A549 (cell line): ENCODE data around the gene KLHL29.

Experiments used
- JUN ChIP-seq, 2 experiments: fragments of >200 bp; sonication (Bioruptor Twin); formaldehyde crosslinking; IDR thresholded peaks; 2 replicates in 1 of 2; 3 replicates in 1 of 2; pipeline ENCODE4 v1.6.1; 2016 to 2017
- RAD21 ChIP-seq, 2 experiments: fragments of >200 bp in 1 of 2; sonication (Bioruptor Twin) in 1 of 2; formaldehyde crosslinking in 1 of 2; IDR thresholded peaks in 1 of 2; conservative IDR thresholded peaks in 1 of 2; 2 replicates in 1 of 2; 3 replicates in 1 of 2; pipeline ENCODE4 v1.6.1; 2012 to 2018; ENCODE audit warnings: inconsistent platforms in 1 of 2
- REST ChIP-seq: fragments of 200-600 bp; sonication (generic); IDR thresholded peaks from 2 replicates; pipeline ENCODE4 v1.6.1; 2016; ENCODE audit warnings: antibody characterized with exemption, mild to moderate bottlenecking, moderate library complexity
- TF ChIP-seq, protein P1 (sequence below): fragments of >200 bp; sonication (Bioruptor Twin); formaldehyde crosslinking; IDR thresholded peaks from 3 replicates; pipeline ENCODE4 v1.5.1; 2016

- TF ChIP-seq RAD21 (conservative IDR thresholded peaks at IDR 0.05 in 1 of 2, IDR thresholded peaks at IDR 0.05 in 1 of 2) (no peak), JUN (IDR thresholded peaks at IDR 0.05) (no peak), REST (no peak)
- TF ChIP-seq, protein P1, sequence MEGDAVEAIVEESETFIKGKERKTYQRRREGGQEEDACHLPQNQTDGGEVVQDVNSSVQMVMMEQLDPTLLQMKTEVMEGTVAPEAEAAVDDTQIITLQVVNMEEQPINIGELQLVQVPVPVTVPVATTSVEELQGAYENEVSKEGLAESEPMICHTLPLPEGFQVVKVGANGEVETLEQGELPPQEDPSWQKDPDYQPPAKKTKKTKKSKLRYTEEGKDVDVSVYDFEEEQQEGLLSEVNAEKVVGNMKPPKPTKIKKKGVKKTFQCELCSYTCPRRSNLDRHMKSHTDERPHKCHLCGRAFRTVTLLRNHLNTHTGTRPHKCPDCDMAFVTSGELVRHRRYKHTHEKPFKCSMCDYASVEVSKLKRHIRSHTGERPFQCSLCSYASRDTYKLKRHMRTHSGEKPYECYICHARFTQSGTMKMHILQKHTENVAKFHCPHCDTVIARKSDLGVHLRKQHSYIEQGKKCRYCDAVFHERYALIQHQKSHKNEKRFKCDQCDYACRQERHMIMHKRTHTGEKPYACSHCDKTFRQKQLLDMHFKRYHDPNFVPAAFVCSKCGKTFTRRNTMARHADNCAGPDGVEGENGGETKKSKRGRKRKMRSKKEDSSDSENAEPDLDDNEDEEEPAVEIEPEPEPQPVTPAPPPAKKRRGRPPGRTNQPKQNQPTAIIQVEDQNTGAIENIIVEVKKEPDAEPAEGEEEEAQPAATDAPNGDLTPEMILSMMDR: no peak
Observed at GRCh38 chr2:23402205-23402740, 17.3 kb downstream of the KLHL29 start.
